Left lung (tissue), 10 donors: ENCODE results near the gene TFB2M. TPM values are rescaled to one million over a fixed set of nuclear protein-coding genes. Genes with fewer than 3 reads are reported as not detected.
"Not testable (repeated sequence)": the region's sequence is repeated elsewhere in the genome, so short reads cannot be mapped to it uniquely, and the experiment has no call there.

ENCODE experiments used
- ATAC-seq: fragments of 200-7000 bp; cut with Tn5 transposase; one replicate; pipeline ENCODE4 v1.9.1; 2020; ENCODE audit warnings: moderate library complexity
- DNase-seq, 4 donors: peaks; one replicate each; pipeline ENCODE4 v3.0.0-alpha.2; 2013 to 2020
- H3K27ac ChIP-seq, 2 donors: fragments of 200-600 bp; sonication (generic) in 1 of 2; one replicate each; pipeline versions ENCODE4 v1.5.0 to v1.8.0; 2020 to 2021
- H3K27me3 ChIP-seq, 2 donors: fragments of 200-600 bp; sonication (generic) in 1 of 2; one replicate each; pipeline versions ENCODE4 v1.5.0 to v1.8.0; 2020 to 2021
- H3K36me3 ChIP-seq, 2 donors: fragments of 200-600 bp; sonication (generic) in 1 of 2; one replicate each; pipeline versions ENCODE4 v1.5.0 to v1.8.0; 2020 to 2021
- H3K4me1 ChIP-seq, 2 donors: fragments of 200-600 bp; one replicate each; pipeline ENCODE4 v1.8.0; 2021
- H3K4me3 ChIP-seq, 2 donors: fragments of 200-600 bp; sonication (generic) in 1 of 2; one replicate each; pipeline versions ENCODE4 v1.5.0 to v1.8.0; 2020 to 2021; ENCODE audit warnings: mild to moderate bottlenecking in 1 of 2
- H3K9me3 ChIP-seq, 2 donors: fragments of 200-600 bp; sonication (generic) in 1 of 2; one replicate each; pipeline versions ENCODE4 v1.5.0 to v1.8.0; 2020 to 2021
- CTCF ChIP-seq, 2 donors: fragments of 200-600 bp; sonication (generic) in 1 of 2; IDR thresholded peaks; one replicate each; pipeline versions ENCODE4 v1.5.0 to v1.8.0; 2021; ENCODE audit warnings: antibody characterized with exemption in 2 of 2
- intact Hi-C, 2 donors: fragments of 100-400 bp; cut with DNase I; formaldehyde crosslinking; loops; one replicate each; pipeline versions ENCODE4 v1.11.2 to v1.14.2; 2022
- polyA plus RNA-seq, 6 donors: library from polyadenylated mRNA; unstranded; fragments of 120-200 nt; gene quantifications; one replicate each; pipeline ENCODE4 v1.2.1, GENCODE V29; 2013; ENCODE audit not compliant: insufficient read length in 6 of 6
- total RNA-seq, 2 donors: library from RNA; stranded (reverse); fragmentation: NEBNext Ultra II Directional; extraction: Animal tissue kit (Norgen Biotek cat#: 25700); gene quantifications; one replicate each; pipeline ENCODE4 v1.2.1, GENCODE V29; 2021
- donor health status: DM: no; HTN: yes; CAD: no.
- donor health status: DM: no; HTN: no; CAD: no.

The TFB2M gene
- total and polyA plus RNA-seq, 8 donors = 8.8 to 17.5 (median 16.6) TPM

- DNase-seq (no peak), ATAC-seq (peak; percentile 18)
- no peaks in the 10 kb centered on the region for H3K27me3 ChIP-seq
- H3K4me3 ChIP-seq = no peak overlapping the region
- H3K36me3 ChIP-seq = no peaks in the 10 kb centered on the region
- TF ChIP-seq CTCF (IDR thresholded peaks at IDR 0.05) = no peak
- peak overlapping the region; percentile 34 to 57 for H3K27ac ChIP-seq
- intact Hi-C loops = no loop called here
- H3K4me1 ChIP-seq = peaks cover 1 to 61% of the 10 kb centered on the region in 2 donors
- H3K9me3 ChIP-seq = no peaks in the 10 kb centered on the region
These were observed 7.4 kb upstream of the TFB2M start for GRCh38 chr1:246573491-246573890.

GRCh38 chr1:246572785-246573184 is 6.7 kb upstream of the TFB2M start:
- DNase-seq (no peak), ATAC-seq (no peak)
- peak overlapping the region; percentile 34 to 57 for H3K27ac ChIP-seq
- peaks cover 0 to 67% of the 10 kb centered on the region in 2 donors for H3K4me1 ChIP-seq
- no peaks in the 10 kb centered on the region for H3K27me3 ChIP-seq
- intact Hi-C loops = no loop called here
- no peak for TF ChIP-seq CTCF (IDR thresholded peaks at IDR 0.05)
- H3K9me3 ChIP-seq = no peaks in the 10 kb centered on the region
- H3K4me3 ChIP-seq = no peak overlapping the region
- H3K36me3 ChIP-seq = no peaks in the 10 kb centered on the region

- TF ChIP-seq CTCF (IDR thresholded peaks at IDR 0.05) = no peak
- no peak for DNase-seq
- peaks cover 0 to 72% of the 10 kb centered on the region in 2 donors for H3K4me1 ChIP-seq
- peak overlapping the region; percentile 64 to 71 for H3K27ac ChIP-seq
- H3K27me3 ChIP-seq = no peaks in the 10 kb centered on the region
- no peak overlapping the region for H3K4me3 ChIP-seq
- H3K9me3 ChIP-seq = no peaks in the 10 kb centered on the region
- H3K36me3 ChIP-seq = no peaks in the 10 kb centered on the region
- intact Hi-C loops = no loop called here
- no peak for ATAC-seq
These were observed 5.9 kb upstream of the TFB2M start for GRCh38 chr1:246571953-246572352.

GRCh38 chr1:246571309-246571708 is 5.2 kb upstream of the TFB2M start:
- H3K27me3 ChIP-seq, DNase-seq, ATAC-seq, H3K36me3 ChIP-seq, H3K9me3 ChIP-seq, H3K4me3 ChIP-seq, intact Hi-C loops: not testable (repeated sequence)
- peaks cover 0 to 71% of the 10 kb centered on the region in 2 donors for H3K4me1 ChIP-seq
- H3K27ac ChIP-seq = peak overlapping the region; percentile 64 to 71

DNA sequence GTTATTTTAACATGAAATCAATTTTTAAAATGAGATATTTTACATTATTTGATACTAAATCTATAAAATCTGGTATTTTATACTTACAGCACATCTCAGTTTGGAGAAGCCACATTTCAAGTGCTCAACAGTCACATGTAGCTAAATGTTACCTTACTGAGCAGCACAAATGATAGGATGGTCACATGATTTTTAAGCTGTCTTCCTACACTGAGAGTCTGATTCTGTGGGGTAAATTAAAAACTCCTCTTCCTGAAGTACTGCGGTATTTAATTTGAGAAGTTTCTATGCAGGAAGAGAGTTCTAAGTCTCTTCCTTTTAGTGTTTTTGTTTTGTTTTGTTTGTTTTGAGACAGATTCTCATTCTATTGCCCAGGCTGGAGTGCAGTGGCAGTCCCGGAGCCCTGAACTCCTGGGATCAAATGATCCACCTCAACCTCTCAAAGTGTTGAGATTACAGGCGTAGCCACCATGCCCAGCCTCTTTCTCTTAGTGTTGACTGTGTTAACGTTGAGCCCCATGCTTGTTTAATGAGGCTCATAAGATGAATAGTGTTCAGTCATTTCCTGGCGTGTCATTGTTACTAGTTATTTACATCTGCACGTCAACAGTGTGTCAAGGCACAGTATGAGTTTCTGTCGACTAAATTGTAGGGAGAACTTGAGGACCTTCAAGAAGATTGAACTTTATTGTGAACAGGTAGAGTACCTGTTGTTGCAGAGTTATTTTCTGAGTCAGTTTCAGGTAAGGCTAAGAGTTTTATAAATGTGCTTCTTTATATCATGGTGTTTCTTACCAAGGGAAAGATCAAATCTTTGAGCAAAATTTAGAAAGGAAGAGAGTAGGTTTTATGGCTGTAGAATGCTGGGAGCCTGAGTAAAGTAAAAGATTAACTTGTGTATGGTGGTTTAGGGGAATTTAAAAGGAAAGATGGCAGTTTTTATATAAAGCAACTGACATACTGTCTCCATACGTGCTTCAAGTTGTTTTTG is 3.5 kb upstream of the TFB2M start:
- peak overlapping the region; percentile 64 to 71 for H3K27ac ChIP-seq

More for the DNA sequence above, 3.5 kb upstream of the TFB2M start:
- peaks cover 6 to 82% of the 10 kb centered on the region in 2 donors for H3K4me1 ChIP-seq
- ATAC-seq (no peak), DNase-seq (no peak)
- H3K9me3 ChIP-seq = no peaks in the 10 kb centered on the region
- intact Hi-C loops = no loop called here
- H3K36me3 ChIP-seq = no peaks in the 10 kb centered on the region
- H3K27me3 ChIP-seq = no peaks in the 10 kb centered on the region
- H3K4me3 ChIP-seq = no peak overlapping the region
- TF ChIP-seq CTCF (IDR thresholded peaks at IDR 0.05) = no peak
